Fibroblast of villous mesenchyme (primary cell): ENCODE measurements around the gene TMEM269. TPM values are rescaled to one million over a fixed set of nuclear protein-coding genes. Genes with fewer than 3 reads are reported as not detected.
A peak's percentile ranks its signal among the peaks of the same experiment; 100 is the strongest.

Experiments
- DNase-seq: peaks from one replicate; pipeline ENCODE4 v3.0.0-alpha.2; 2010; ENCODE audit warnings: low read depth
- H3K4me3 ChIP-seq: 2 replicates; pipeline ENCODE4 v1.5.1; 2011; ENCODE audit warnings: low read depth, mild to moderate bottlenecking, low read length
- total RNA-seq: library from RNA; depleted of rRNA; stranded (reverse); fragments of >200 nt; gene quantifications from 2 replicates; pipeline ENCODE4 v1.2.3, GENCODE V29; 2012
- TF ChIP-seq, protein P1 (sequence below): IDR thresholded peaks from 2 replicates; pipeline ENCODE4 v1.5.1; 2012; ENCODE audit warnings: low read depth, mild to moderate bottlenecking, low read length; ENCODE audit not compliant: insufficient read depth

TMEM269 gene
- total RNA-seq, 1 donor = under 0.01 TPM

DNA sequence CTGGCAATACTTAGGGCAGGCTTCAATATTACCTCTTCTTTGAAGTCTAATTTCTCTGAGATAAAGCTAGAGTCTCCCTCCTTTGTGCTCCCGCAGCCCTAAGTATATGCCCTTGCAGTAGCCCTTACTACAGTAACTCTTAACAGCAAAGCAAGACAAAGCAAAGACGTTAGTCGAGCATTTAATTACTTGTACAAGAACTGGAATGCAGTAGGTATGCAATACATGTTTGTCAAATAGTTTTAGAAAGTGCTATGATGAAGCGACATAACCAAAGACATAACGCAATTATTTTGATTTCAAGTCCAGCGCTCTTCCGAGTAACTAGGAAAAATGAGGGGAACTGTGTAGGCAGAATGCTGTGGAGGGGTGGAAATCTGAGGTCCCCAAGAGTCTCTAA is 19.5 kb upstream of the TMEM269 start:
- DNase-seq = peak; percentile 26
- TF ChIP-seq, protein P1, sequence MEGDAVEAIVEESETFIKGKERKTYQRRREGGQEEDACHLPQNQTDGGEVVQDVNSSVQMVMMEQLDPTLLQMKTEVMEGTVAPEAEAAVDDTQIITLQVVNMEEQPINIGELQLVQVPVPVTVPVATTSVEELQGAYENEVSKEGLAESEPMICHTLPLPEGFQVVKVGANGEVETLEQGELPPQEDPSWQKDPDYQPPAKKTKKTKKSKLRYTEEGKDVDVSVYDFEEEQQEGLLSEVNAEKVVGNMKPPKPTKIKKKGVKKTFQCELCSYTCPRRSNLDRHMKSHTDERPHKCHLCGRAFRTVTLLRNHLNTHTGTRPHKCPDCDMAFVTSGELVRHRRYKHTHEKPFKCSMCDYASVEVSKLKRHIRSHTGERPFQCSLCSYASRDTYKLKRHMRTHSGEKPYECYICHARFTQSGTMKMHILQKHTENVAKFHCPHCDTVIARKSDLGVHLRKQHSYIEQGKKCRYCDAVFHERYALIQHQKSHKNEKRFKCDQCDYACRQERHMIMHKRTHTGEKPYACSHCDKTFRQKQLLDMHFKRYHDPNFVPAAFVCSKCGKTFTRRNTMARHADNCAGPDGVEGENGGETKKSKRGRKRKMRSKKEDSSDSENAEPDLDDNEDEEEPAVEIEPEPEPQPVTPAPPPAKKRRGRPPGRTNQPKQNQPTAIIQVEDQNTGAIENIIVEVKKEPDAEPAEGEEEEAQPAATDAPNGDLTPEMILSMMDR = no peak
- peak overlapping the region; percentile 100 for H3K4me3 ChIP-seq

DNA sequence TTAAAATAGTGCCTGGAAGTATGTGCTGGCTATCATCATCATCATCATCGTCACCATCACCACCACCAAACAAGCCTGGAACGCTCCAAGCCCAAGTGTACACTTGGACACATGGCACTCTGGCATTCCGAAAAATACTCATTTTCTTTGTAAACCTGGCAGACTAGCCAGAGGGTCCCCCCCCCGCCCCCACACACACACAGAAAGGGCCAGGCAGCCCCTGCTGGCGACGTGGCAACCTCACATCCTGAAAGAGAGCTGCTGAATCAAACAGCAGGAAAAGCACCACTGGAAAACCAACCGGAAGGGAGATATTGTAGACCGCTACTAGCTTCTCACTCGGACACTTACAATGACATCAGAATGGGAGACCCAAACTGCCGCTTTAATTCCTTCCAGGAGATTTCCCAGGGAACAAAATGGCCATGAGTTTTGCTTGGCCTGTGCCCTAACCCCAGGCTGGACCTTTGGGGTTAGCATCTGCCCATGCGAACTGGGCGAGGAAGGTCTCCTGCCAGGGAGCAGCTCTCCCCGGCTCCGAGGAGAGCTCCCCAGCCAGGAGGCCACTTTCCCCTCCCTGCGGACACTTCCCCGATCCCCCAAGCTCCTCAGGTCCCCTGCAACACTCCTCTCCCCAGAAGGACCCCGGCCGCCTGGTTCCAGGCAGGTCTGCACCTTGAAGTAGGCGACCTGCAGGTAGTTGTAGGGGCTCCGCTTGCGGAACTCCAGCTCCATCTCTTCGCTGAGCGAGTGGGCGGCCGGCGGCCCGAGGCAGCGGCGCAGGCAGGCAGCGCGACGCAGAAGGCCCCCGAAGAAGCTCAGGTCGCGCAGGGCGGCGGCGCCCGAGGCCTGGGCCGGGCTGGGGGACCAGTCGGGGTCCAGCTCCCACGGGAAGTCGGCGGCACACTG is 18.7 kb upstream of the TMEM269 start:
- H3K4me3 ChIP-seq = peak overlapping the region; percentile 100
- DNase-seq = peak; percentile 89
- TF ChIP-seq, protein P1 = peak; percentile 65

DNA sequence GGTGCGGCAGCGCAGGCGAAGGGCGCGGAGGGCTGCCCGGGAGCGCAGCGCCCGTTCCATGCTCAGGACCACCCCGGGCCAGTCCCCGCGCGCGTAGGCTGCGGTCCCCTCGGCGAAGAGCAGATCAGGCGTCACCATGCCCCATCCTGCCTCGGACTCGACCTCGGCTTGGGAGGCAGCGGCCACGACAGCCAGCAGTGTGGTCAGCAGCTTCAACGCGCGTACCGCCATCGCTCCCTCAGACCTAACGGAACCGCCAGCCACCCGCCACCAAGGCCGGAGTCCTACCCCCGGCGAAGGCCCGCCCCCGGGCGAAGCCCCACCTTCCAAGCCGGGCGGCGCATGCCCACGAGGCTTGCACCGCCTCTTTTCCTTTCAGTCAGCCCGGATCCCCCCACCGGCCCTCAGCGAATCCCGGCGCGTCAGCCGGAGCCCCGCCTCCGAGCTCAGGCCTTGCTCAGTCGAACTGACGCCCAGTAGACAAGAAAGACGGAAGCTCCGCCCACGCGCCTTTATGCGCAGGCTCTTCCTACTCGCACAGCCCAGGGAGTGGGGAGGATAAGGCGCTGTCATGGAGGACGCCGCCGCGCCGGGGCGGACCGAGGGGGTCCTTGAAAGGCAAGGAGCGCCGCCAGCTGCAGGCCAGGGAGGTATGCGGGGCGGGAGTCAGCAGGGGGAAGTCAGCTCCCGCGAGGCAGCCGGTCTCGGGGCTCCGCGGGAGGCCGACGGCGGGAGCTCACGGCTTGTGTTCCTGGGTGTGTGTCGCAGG is 17.9 kb upstream of the TMEM269 start, which contains the start of the genes C1orf50 and P3H1:
TSS of gene C1orf50 (plus strand) at position 509 of the 769 bp plus-strand sequence. CDS start at position 572, 63 bp downstream.
TSS of gene P3H1 (minus strand) at position 288 of the 769 bp plus-strand sequence. CDS start at position 231, 57 bp downstream.
- DNase-seq = peak; percentile 99
- peak within 1 kb of the TSS; percentile 100 for H3K4me3 ChIP-seq
- TF ChIP-seq, protein P1 = no peak

DNA sequence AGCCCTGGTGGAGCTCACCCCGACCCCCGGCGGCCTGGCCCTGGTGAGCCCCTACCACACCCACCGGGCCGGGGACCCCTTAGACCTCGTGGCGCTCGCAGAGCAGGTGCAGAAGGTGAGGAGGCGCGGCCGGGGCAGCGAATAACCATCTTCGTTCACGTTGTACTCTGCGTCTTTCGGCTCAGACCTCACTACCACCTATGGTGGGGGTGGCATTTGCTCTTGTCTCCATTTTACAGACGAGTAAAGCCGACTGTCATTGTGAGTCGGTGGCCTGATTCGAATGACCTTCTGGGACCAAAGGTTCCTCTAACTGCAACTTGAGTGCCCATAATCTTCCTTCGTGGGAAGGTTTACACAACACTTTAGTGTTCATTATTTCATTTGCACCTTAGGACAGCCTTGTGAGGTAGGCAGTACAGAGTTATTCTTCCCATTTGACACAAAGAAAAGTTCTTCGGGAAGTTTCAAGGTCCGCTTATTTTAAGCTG is 17.2 kb upstream of the TMEM269 start:
- peak overlapping the region; percentile 100 for H3K4me3 ChIP-seq
- no peak for DNase-seq
- TF ChIP-seq, protein P1 = no peak

DNA sequence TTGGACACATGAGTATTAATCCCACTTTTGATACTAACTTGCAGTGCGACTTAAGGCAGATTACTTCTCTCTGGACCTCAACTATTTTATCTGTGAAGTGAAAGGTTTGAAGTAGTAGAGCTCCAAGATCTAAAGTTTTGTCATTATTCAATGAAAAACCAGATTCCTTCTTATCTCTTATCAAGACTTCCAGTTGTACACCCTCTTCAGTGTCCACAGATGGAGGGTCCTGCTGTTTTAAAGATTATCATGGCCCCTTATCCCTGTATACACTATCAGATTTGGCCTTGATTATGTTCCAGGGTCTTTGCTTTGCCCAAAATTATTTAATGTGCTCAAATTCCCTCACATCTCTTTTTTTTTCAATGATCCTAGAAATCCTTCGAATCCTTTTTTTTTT is 16.6 kb upstream of the TMEM269 start:
- peak overlapping the region; percentile 100 for H3K4me3 ChIP-seq
- TF ChIP-seq, protein P1 = no peak
- no peak for DNase-seq

DNA sequence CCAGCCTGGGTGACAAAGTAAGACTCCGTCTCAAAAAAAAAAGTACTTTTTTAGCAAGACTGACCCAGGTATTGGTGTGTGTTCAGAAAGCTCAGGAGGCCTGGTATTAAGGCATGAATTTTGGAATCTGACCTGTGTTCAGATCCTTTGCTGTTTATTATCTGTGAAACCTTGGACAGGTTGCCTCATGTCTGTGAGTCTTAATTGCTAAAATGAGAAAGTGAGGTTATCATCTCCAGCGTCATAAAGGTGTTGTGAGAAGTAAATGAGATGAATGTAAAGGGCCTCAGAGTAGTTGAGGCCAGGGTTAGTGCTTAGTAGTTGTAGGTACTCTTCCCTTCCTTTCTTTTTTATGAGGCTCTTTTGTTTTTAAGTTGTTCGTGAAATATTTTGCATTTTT is 15.0 kb upstream of the TMEM269 start:
- H3K4me3 ChIP-seq = no peak overlapping the region
- DNase-seq = no peak
- TF ChIP-seq, protein P1 = no peak
